HG03139 (cell line): ENCODE measurements around the gene CTSZ.
"Not testable (repeated sequence)": the region's sequence is repeated elsewhere in the genome, so short reads cannot be mapped to it uniquely, and the experiment has no call there.

Source experiments
- ATAC-seq: cut with Tn5 transposase; IDR thresholded peaks from one replicate; pipeline ENCODE4 v1.9.1; 2021; ENCODE audit not compliant: unreplicated experiment

Gene CTSZ

GRCh38 chr20:58950603-58951002 is 56.5 kb downstream of the CTSZ start:
- ATAC-seq = no peak

- not testable (repeated sequence) for ATAC-seq
Observed at GRCh38 chr20:58947797-58948388, 59.2 kb downstream of the CTSZ start.

- no peak for ATAC-seq
Observed at GRCh38 chr20:58945965-58946631, 61.0 kb downstream of the CTSZ start.
